PC-3 (cell line): Measurements from ENCODE around the gene TLE3. TPM values are rescaled to one million over a fixed set of nuclear protein-coding genes. Genes with fewer than 3 reads are reported as not detected.

ENCODE experiments used
- ATAC-seq: fragments of 200-7000 bp; cut with Tn5 transposase; 2 replicates; pipeline ENCODE4 v1.9.1; 2020; ENCODE audit warnings: mild to moderate bottlenecking, moderate library complexity
- BruUV-seq: library from RNA; stranded (reverse); fragments of 400-500 nt; replicated peaks from 2 replicates; lab custom pipeline; 2021; lab: Mats Ljungman, UMichigan
- CTCF ChIA-PET: fragments of 300-600 bp; sonication (Branson Sonifier 250); formaldehyde crosslinking; loops from one replicate; lab custom pipeline; 2022; ENCODE audit warnings: antibody characterized with exemption; lab: Charles Lee
- POLR2A ChIA-PET: fragments of 300-600 bp; sonication (Branson Sonifier 250); formaldehyde crosslinking; loops from one replicate; lab custom pipeline; 2022; ENCODE audit warnings: antibody characterized with exemption; ENCODE audit not compliant: unreplicated experiment; lab: Charles Lee
- DNase-seq: peaks from one replicate; pipeline ENCODE4 v3.0.0-alpha.2; 2015
- H2AFZ ChIP-seq: fragments of 300-600 bp; sonication (generic); 2 replicates; pipeline ENCODE4 v1.6.0; 2016; ENCODE audit warnings: antibody characterized with exemption, low read length
- H3F3A ChIP-seq: fragments of 300-600 bp; sonication (generic); one replicate; pipeline ENCODE4 v1.6.0; 2017; ENCODE audit warnings: antibody characterized with exemption, low read length, control low read depth, mild to moderate bottlenecking; ENCODE audit not compliant: unreplicated experiment
- H3K27ac ChIP-seq: fragments of 300-600 bp; sonication (generic); 2 replicates; pipeline ENCODE4 v1.5.1; 2016; ENCODE audit warnings: mild to moderate bottlenecking, low read length
- H3K27me3 ChIP-seq: fragments of 300-600 bp; sonication (generic); 2 replicates; pipeline ENCODE4 v1.6.1; 2016; ENCODE audit warnings: low read length, mixed read lengths
- H3K36me3 ChIP-seq: fragments of 300-600 bp; sonication (generic); 2 replicates; pipeline ENCODE4 v1.6.1; 2016; ENCODE audit warnings: low read depth, mixed run types, low read length, mixed read lengths
- H3K4me1 ChIP-seq: fragments of 300-600 bp; sonication (generic); 2 replicates; pipeline ENCODE4 v1.5.1; 2016; ENCODE audit warnings: low read length; ENCODE audit not compliant: insufficient read depth
- H3K4me2 ChIP-seq: fragments of 300-600 bp; sonication (generic); 2 replicates; pipeline ENCODE4 v1.6.0; 2016; ENCODE audit warnings: low read length
- H3K4me3 ChIP-seq: fragments of 300-600 bp; sonication (generic); 2 replicates; pipeline ENCODE4 v1.5.1; 2016; ENCODE audit warnings: mild to moderate bottlenecking, low read length, mixed read lengths
- H3K79me2 ChIP-seq: fragments of 300-600 bp; sonication (generic); 2 replicates; pipeline ENCODE4 v1.6.1; 2017; ENCODE audit warnings: low read length, mixed read lengths
- H3K9ac ChIP-seq: fragments of 300-600 bp; sonication (generic); 2 replicates; pipeline ENCODE4 v1.6.0; 2016; ENCODE audit warnings: mild to moderate bottlenecking, low read length
- H3K9me2 ChIP-seq: fragments of 300-600 bp; sonication (generic); replicated peaks from 2 replicates; pipeline ENCODE4 v1.6.1; 2016; ENCODE audit warnings: mixed run types, low read length, mixed read lengths
- H3K9me3 ChIP-seq: fragments of 300-600 bp; sonication (generic); 2 replicates; pipeline ENCODE4 v1.6.1; 2016; ENCODE audit warnings: low read length, mixed read lengths
- H4K20me1 ChIP-seq: fragments of 300-600 bp; sonication (generic); 2 replicates; pipeline ENCODE4 v1.6.1; 2016; ENCODE audit warnings: low read length, mixed read lengths
- EZH2 ChIP-seq: fragments of 300-600 bp; sonication (generic); IDR thresholded peaks from one replicate; pipeline ENCODE4 v1.6.1; 2017; ENCODE audit warnings: antibody characterized with exemption, mild to moderate bottlenecking, low read length; ENCODE audit not compliant: unreplicated experiment
- EZH2phosphoT487 ChIP-seq: fragments of 300-600 bp; sonication (generic); IDR thresholded peaks from 2 replicates; pipeline ENCODE4 v1.6.1; 2018; ENCODE audit warnings: mild to moderate bottlenecking, antibody characterized with exemption, low read length, borderline replicate concordance
- intact Hi-C: fragments of 100-400 bp; cut with micrococcal nuclease; formaldehyde crosslinking; loops from 2 replicates; pipeline ENCODE4 v1.9.0; 2023
- total RNA-seq: library from RNA; depleted of rRNA; stranded (reverse); fragments of >200 nt; gene quantifications from 2 replicates; pipeline ENCODE4 v1.2.3, GENCODE V29; 2014
- TF ChIP-seq, protein P1 (sequence below): fragments of 300-600 bp; sonication (generic); conservative IDR thresholded peaks from 2 replicates; pipeline ENCODE4 v1.5.1; 2017; ENCODE audit warnings: antibody characterized with exemption, low read depth, mild to moderate bottlenecking, low read length

Gene TLE3
- total RNA-seq, 1 experiment from 2014 or later: 72.5 TPM

DNA sequence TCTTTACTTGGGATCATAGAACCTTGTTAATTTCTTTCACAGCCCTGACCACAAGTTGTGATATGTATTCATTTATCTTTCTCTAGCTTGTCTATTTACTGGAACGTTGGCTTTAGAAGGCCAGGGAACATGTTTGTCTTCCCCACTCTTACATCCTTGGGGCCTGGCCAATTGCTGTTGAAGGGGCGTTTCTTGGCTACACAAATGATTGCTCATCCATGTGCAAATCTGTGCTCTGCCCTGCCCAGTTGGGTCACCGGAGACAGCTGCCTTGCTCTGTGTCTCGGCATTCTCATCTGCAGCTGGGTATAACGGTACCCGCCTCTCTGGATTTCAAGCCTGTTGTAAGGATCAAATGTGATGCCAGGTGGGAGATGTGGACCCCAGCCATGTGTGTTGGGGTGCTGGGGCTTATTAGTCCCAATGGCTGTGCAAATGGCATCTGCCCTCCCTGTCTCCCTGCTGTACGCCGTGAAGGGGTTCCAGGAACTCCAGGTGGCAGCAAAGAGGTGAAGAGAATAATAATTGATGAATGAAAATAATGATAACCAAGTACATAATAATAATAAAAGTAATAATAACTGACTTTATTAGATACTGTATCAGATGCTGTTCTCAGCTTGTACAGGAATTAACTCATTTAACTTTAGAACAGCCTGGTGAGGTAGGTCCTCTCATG lies 24.0 kb upstream of the TLE3 start:
- BruUV-seq: no TSS peak
- H3K9me3 ChIP-seq: no peaks in the 10 kb centered on the region
- ChIA-PET POLR2A (no interaction called here), CTCF (no interaction called here)
- no peaks in the 10 kb centered on the region for H3K36me3 ChIP-seq
- intact Hi-C loops: no loop called here
- peak; percentile 71 for DNase-seq
- TF ChIP-seq EZH2 (no peak), EZH2phosphoT487 (no peak)
- TF ChIP-seq, protein P1, sequence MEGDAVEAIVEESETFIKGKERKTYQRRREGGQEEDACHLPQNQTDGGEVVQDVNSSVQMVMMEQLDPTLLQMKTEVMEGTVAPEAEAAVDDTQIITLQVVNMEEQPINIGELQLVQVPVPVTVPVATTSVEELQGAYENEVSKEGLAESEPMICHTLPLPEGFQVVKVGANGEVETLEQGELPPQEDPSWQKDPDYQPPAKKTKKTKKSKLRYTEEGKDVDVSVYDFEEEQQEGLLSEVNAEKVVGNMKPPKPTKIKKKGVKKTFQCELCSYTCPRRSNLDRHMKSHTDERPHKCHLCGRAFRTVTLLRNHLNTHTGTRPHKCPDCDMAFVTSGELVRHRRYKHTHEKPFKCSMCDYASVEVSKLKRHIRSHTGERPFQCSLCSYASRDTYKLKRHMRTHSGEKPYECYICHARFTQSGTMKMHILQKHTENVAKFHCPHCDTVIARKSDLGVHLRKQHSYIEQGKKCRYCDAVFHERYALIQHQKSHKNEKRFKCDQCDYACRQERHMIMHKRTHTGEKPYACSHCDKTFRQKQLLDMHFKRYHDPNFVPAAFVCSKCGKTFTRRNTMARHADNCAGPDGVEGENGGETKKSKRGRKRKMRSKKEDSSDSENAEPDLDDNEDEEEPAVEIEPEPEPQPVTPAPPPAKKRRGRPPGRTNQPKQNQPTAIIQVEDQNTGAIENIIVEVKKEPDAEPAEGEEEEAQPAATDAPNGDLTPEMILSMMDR: peak; percentile 42
- H4K20me1 ChIP-seq: no peaks in the 10 kb centered on the region
- no peak overlapping the region for H3K9ac ChIP-seq
- peaks cover 7% of the 10 kb centered on the region; the same call in 1 of the 2 replicates for H3K4me1 ChIP-seq
- no peaks in the 10 kb centered on the region for H3F3A ChIP-seq
- H3K79me2 ChIP-seq: no peaks in the 10 kb centered on the region
- H3K9me2 ChIP-seq: no peaks in the 10 kb centered on the region
- H3K27ac ChIP-seq: no peak overlapping the region
- ATAC-seq: peak; percentile 81
- no peak overlapping the region for H2AFZ ChIP-seq
- H3K4me3 ChIP-seq: no peak overlapping the region
- H3K4me2 ChIP-seq: 0 out of 2 replicates have a peak overlapping the region, but pooled peaks have one; percentile 10
- no peaks in the 10 kb centered on the region for H3K27me3 ChIP-seq

DNA sequence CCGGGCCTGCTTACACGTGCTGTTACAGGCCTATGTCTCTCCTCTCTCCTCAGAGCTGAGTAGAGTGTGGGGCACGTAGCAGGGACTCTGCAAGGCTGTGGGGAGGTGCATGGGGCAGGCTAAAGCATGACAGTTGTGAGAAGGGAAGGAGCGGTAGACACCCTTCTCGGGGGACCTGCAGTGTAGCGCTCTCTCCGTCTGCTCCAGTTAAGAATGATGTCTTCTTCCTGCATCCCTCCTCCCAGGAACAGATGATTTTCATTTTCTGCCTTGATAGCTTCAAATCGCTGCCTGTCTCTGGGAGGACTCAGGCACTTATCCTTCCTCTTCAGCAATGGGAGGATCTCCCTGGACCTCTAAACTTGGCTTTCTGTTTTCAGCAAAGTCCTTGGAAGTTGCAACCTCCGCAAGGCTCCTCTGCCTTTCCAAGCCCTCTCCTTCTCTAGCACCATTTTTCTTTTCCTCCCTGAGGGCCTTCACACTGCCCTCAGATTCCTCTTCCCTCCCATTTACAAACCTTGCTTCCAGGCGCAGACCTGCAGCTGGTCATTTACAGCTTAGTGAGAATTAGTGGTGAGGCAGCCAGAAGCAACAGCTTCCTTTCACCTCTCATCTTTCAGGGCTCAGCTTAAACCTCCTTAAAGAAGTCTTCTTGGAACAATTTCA lies 23.4 kb upstream of the TLE3 start:
- no peak for DNase-seq
- H4K20me1 ChIP-seq: no peaks in the 10 kb centered on the region
- H3K79me2 ChIP-seq: no peaks in the 10 kb centered on the region
- H3K27me3 ChIP-seq: no peaks in the 10 kb centered on the region
- H3F3A ChIP-seq: no peaks in the 10 kb centered on the region
- peaks cover 7% of the 10 kb centered on the region; the same call in 1 of the 2 replicates for H3K4me1 ChIP-seq
- POLR2A ChIA-PET: no interaction called here
- H3K27ac ChIP-seq: no peak overlapping the region
- H3K4me3 ChIP-seq: no peak overlapping the region
- intact Hi-C loops: no loop called here
- no TSS peak for BruUV-seq
- no peak for TF ChIP-seq EZH2phosphoT487
- TF ChIP-seq, protein P1: no peak
- no peak for TF ChIP-seq EZH2
- H3K9me3 ChIP-seq: no peaks in the 10 kb centered on the region
- no peak for ATAC-seq
- no peaks in the 10 kb centered on the region for H3K36me3 ChIP-seq
- no peaks in the 10 kb centered on the region for H3K9me2 ChIP-seq
- CTCF ChIA-PET: no interaction called here
- no peak overlapping the region for H3K9ac ChIP-seq
- H2AFZ ChIP-seq: no peak overlapping the region
- no peak overlapping the region for H3K4me2 ChIP-seq
